Measurements from ENCODE around the gene TMEM88. TPM values are rescaled to one million over a fixed set of nuclear protein-coding genes. Genes with fewer than 3 reads are reported as not detected.

Gene TMEM88
- total and polyA plus RNA-seq, 2 of the 13 experiments (the other 11 are each of a cell fraction or from before 2014, with no cell fraction given), result 0.31 to 0.66 TPM

GRCh38 chr17:7836596-7837407, 18.1 kb upstream of the TMEM88 start (continued):
- TF ChIP-seq MAZ (IDR thresholded peaks at IDR 0.05; ENCODE audit: borderline replicate concordance, low read depth, low read length), result peak; percentile 100
- peak; percentile 100 for TF ChIP-seq MAZ (CRISPR knock-in tag; IDR thresholded peaks at IDR 0.05; ENCODE audit: low read depth)
- peak; percentile 45; the same call in 1 of the 2 replicates for TF ChIP-seq DPF2 (CRISPR knock-in tag; IDR thresholded peaks at IDR 0.05; ENCODE audit: borderline replicate concordance, low read depth)
- TF ChIP-seq MZF1 (CRISPR knock-in tag; IDR thresholded peaks at IDR 0.05; ENCODE audit: borderline replicate concordance), result no peak
- TF ChIP-seq SRSF4 (IDR thresholded peaks at IDR 0.05; ENCODE audit: low read depth, low read length, poor library complexity, severe bottlenecking), result no peak
- no peak for TF ChIP-seq ZBTB40 (IDR thresholded peaks at IDR 0.05)
- peak; percentile 35; the same call in 1 of the 2 replicates for TF ChIP-seq ZBTB40 (CRISPR knock-in tag; IDR thresholded peaks at IDR 0.05)
- peak; percentile 43; the same call in 1 of the 2 replicates for TF ChIP-seq ZMYM2 (CRISPR knock-in tag; IDR thresholded peaks at IDR 0.05)
- TF ChIP-seq BRD4 (CRISPR knock-in tag; IDR thresholded peaks at IDR 0.05), result no peak
- TF ChIP-seq ZNF256 (CRISPR knock-in tag; conservative IDR thresholded peaks at IDR 0.05), result no peak
- no peak for TF ChIP-seq NAIF1 (CRISPR knock-in tag; IDR thresholded peaks at IDR 0.05; ENCODE audit: borderline replicate concordance)
- TF ChIP-seq ZNF12 (CRISPR knock-in tag; IDR thresholded peaks at IDR 0.05), result 0 out of 2 replicates have a peak, but pooled peaks have one; percentile 53
- 0 out of 2 replicates have a peak, but pooled peaks have one; percentile 18 for TF ChIP-seq MAF1 (CRISPR knock-in tag; IDR thresholded peaks at IDR 0.05; ENCODE audit: borderline replicate concordance)
- peak; percentile 92 for TF ChIP-seq THAP11 (CRISPR knock-in tag; IDR thresholded peaks at IDR 0.05)
- TF ChIP-seq HCFC1 (IDR thresholded peaks at IDR 0.05; ENCODE audit: low read depth, low read length), result peak; percentile 69
- TF ChIP-seq ZFY (CRISPR knock-in tag; IDR thresholded peaks at IDR 0.05), result no peak
- no peak for TF ChIP-seq CHCHD3 (CRISPR knock-in tag; IDR thresholded peaks at IDR 0.05)

Data from HepG2 (cell line).